Vagina (tissue), 2 donors: Measurements from ENCODE around the gene TRIM7.

Source experiments
- POLR2A ChIP-seq, 2 donors: fragments of 450-650 bp; IDR thresholded peaks; one replicate each; pipeline ENCODE4 v1.6.1; 2017; ENCODE audit warnings: antibody characterized with exemption in 2 of 2, mild to moderate bottlenecking in 2 of 2, moderate library complexity in 2 of 2
- POLR2AphosphoS5 ChIP-seq, 2 donors: sonication (generic); formaldehyde crosslinking; IDR thresholded peaks; one replicate each; pipeline ENCODE4 v1.9.0; 2017; ENCODE audit warnings: antibody characterized with exemption in 2 of 2, mild to moderate bottlenecking in 2 of 2, low read depth in 1 of 2; ENCODE audit not compliant: insufficient read depth in 1 of 2
- TF ChIP-seq, protein P1 (sequence below), 3 experiments: fragments of 450-650 bp in 2 of 3; fragments of 200-600 bp in 1 of 3; sonication (generic) in 1 of 3; IDR thresholded peaks; one replicate each; pipeline ENCODE4 v1.5.1; 2017 to 2019; ENCODE audit warnings: antibody characterized with exemption in 3 of 3, mild to moderate bottlenecking in 2 of 3, moderate library complexity in 2 of 3

DNA sequence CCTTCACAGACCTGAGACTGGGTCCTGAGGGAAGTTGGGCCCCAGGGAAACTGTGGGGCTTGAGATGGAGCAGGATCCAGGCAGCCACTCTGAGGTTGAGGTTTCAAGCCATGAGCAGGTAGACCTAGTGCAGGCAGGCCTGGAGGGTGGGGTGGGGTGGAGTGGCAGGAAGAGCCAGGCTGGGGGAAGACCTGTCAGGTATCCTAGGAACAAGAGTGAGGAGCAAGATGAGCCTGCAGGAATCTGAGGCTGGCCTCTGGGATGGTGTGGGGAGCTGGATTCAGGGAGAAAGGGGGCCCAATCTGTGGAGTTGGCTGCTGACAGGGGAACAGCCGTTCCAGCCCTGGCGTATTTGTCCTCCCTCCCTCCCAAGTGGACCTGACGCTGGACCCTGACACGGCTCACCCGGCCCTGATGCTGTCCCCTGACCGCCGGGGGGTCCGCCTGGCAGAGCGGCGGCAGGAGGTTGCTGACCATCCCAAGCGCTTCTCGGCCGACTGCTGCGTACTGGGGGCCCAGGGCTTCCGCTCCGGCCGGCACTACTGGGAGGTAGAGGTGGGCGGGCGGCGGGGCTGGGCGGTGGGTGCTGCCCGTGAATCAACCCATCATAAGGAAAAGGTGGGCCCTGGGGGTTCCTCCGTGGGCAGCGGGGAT is 28.9 kb upstream of the TRIM7 start:
- TF ChIP-seq POLR2AphosphoS5 (IDR thresholded peaks at IDR 0.05; ENCODE audit: insufficient read depth in 1 of 2, low read depth in 1 of 2) (no peak), POLR2A (IDR thresholded peaks at IDR 0.05) (no peak)
- TF ChIP-seq, protein P1, sequence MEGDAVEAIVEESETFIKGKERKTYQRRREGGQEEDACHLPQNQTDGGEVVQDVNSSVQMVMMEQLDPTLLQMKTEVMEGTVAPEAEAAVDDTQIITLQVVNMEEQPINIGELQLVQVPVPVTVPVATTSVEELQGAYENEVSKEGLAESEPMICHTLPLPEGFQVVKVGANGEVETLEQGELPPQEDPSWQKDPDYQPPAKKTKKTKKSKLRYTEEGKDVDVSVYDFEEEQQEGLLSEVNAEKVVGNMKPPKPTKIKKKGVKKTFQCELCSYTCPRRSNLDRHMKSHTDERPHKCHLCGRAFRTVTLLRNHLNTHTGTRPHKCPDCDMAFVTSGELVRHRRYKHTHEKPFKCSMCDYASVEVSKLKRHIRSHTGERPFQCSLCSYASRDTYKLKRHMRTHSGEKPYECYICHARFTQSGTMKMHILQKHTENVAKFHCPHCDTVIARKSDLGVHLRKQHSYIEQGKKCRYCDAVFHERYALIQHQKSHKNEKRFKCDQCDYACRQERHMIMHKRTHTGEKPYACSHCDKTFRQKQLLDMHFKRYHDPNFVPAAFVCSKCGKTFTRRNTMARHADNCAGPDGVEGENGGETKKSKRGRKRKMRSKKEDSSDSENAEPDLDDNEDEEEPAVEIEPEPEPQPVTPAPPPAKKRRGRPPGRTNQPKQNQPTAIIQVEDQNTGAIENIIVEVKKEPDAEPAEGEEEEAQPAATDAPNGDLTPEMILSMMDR (IDR thresholded peaks at IDR 0.05): no peak
